GM20000 (cell line): ENCODE measurements around the gene FCER1G.

Experiments
- DNase-seq: peaks from one replicate; pipeline ENCODE4 v3.0.0; 2012; ENCODE audit warnings: low spot score
- CTCF ChIP-seq: IDR thresholded peaks from 2 replicates; pipeline ENCODE4 v1.5.1; 2012; ENCODE audit warnings: mild to moderate bottlenecking, control low read depth; ENCODE audit errors: extremely low read depth, missing control alignments

Gene FCER1G

GRCh38 chr1:161196111-161196510 is 19.0 kb upstream of the FCER1G start:
- no peak for TF ChIP-seq CTCF
- no peak for DNase-seq

GRCh38 chr1:161196521-161197451 is 18.3 kb upstream of the FCER1G start:
- no peak for DNase-seq
- no peak for TF ChIP-seq CTCF

GRCh38 chr1:161197560-161198193 is 17.4 kb upstream of the FCER1G start:
- no peak for DNase-seq
- no peak for TF ChIP-seq CTCF

GRCh38 chr1:161198194-161198896 is 16.8 kb upstream of the FCER1G start:
- no peak for DNase-seq
- TF ChIP-seq CTCF: no peak

- no peak for TF ChIP-seq CTCF
- DNase-seq: no peak
These were observed 16.1 kb upstream of the FCER1G start, which contains the start of gene ADAMTS4 for GRCh38 chr1:161198897-161199431. ADAMTS4 (minus strand) TSS chr1:161199054; CDS start chr1:161198627, 427 bp downstream.

- no peak for TF ChIP-seq CTCF
- no peak for DNase-seq
These were observed 15.5 kb upstream of the FCER1G start for GRCh38 chr1:161199506-161200139.
